CD4-positive, alpha-beta T cell treated with Interferon alpha-2 for 1 hour (primary cell): ENCODE measurements around the gene CST11.

Experiments used
- DNase-seq, 2 donors: peaks; one replicate each; pipeline ENCODE4 v3.0.0-alpha.2; 2020 to 2022

Gene CST11

GRCh38 chr20:23419995-23420901 is 32.4 kb downstream of the CST11 start:
- peak; percentile 15 to 50 for DNase-seq

- no peak for DNase-seq
Measured at GRCh38 chr20:23419657-23419994, 33.0 kb downstream of the CST11 start.

GRCh38 chr20:23417861-23418260 is 34.8 kb downstream of the CST11 start:
- no peak for DNase-seq

GRCh38 chr20:23415959-23416583 is 36.6 kb downstream of the CST11 start:
- DNase-seq: peak in 1 of 2 donors; percentile 39

GRCh38 chr20:23415555-23415954 is 37.1 kb downstream of the CST11 start:
- no peak for DNase-seq

GRCh38 chr20:23414526-23415188 is 38.0 kb downstream of the CST11 start:
- no peak for DNase-seq

GRCh38 chr20:23413862-23414422 is 38.7 kb downstream of the CST11 start:
- no peak for DNase-seq

GRCh38 chr20:23412026-23412425 is 40.6 kb downstream of the CST11 start:
- DNase-seq: no peak

- no peak for DNase-seq
Measured at GRCh38 chr20:23410916-23411695, 41.6 kb downstream of the CST11 start.

GRCh38 chr20:23409800-23410199 is 42.9 kb downstream of the CST11 start:
- DNase-seq: no peak

- no peak for DNase-seq
Measured at GRCh38 chr20:23408957-23409356, 43.7 kb downstream of the CST11 start.

- DNase-seq: peak; percentile 14 to 41
Measured at GRCh38 chr20:23407781-23408464, 44.8 kb downstream of the CST11 start.

- DNase-seq: no peak
Measured at GRCh38 chr20:23406880-23407279, 45.8 kb downstream of the CST11 start.

GRCh38 chr20:23404196-23404595 is 48.5 kb downstream of the CST11 start:
- DNase-seq: no peak

- no peak for DNase-seq
Measured at GRCh38 chr20:23403751-23404150, 48.9 kb downstream of the CST11 start.

GRCh38 chr20:23401051-23401450 is 51.6 kb downstream of the CST11 start:
- DNase-seq: no peak
